ENCODE data around the gene GNG2.

DNA sequence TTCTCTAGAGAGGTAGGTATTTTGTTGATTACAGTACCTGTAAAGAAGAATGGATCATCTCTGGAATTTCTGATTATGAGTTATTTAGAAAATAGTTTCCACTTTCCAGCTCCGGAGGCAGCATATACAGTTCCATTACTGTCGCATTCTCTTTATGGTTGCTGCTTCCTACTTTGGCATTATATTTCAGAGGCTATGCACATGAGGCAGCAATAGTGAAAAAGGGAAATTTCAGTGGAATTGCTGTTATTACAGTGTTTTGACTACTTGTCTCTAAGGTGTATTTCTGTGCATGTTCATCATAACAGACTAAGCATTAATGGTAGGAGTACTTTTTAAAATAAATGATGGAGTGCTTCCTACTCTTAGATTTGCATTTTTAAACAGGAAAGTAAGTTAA, 10.2 kb downstream of the GNG2 start:
- TF ChIP-seq TAF1 (IDR thresholded peaks at IDR 0.05; ENCODE audit: borderline replicate concordance, insufficient read depth, low read length) (no peak), POLR2AphosphoS5 (IDR thresholded peaks at IDR 0.05; ENCODE audit: low read depth, low read length) (no peak), SIN3A (IDR thresholded peaks at IDR 0.05; ENCODE audit: borderline replicate concordance, insufficient read depth, low read length) (no peak), FOXP2 (optimal IDR thresholded peaks at IDR 0.05; ENCODE audit: borderline replicate concordance, extremely low read depth, extremely low read length, insufficient read depth) (no peak)
- TF ChIP-seq, protein P1, sequence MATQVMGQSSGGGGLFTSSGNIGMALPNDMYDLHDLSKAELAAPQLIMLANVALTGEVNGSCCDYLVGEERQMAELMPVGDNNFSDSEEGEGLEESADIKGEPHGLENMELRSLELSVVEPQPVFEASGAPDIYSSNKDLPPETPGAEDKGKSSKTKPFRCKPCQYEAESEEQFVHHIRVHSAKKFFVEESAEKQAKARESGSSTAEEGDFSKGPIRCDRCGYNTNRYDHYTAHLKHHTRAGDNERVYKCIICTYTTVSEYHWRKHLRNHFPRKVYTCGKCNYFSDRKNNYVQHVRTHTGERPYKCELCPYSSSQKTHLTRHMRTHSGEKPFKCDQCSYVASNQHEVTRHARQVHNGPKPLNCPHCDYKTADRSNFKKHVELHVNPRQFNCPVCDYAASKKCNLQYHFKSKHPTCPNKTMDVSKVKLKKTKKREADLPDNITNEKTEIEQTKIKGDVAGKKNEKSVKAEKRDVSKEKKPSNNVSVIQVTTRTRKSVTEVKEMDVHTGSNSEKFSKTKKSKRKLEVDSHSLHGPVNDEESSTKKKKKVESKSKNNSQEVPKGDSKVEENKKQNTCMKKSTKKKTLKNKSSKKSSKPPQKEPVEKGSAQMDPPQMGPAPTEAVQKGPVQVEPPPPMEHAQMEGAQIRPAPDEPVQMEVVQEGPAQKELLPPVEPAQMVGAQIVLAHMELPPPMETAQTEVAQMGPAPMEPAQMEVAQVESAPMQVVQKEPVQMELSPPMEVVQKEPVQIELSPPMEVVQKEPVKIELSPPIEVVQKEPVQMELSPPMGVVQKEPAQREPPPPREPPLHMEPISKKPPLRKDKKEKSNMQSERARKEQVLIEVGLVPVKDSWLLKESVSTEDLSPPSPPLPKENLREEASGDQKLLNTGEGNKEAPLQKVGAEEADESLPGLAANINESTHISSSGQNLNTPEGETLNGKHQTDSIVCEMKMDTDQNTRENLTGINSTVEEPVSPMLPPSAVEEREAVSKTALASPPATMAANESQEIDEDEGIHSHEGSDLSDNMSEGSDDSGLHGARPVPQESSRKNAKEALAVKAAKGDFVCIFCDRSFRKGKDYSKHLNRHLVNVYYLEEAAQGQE (IDR thresholded peaks at IDR 0.05; ENCODE audit: insufficient read depth in 1 of 2, low read depth in 2 of 2, low read length in 2 of 2): no peak
